Urothelium cell line (cell line): ENCODE results near the gene PHF21A.
A peak's percentile ranks its signal among the peaks of the same experiment; 100 is the strongest.
"Not testable (repeated sequence)": the region's sequence is repeated elsewhere in the genome, so short reads cannot be mapped to it uniquely, and the experiment has no call there.

ENCODE experiments used
- DNase-seq: peaks from one replicate; pipeline ENCODE4 v3.0.0; 2011; ENCODE audit warnings: low spot score, mixed read lengths
- FAIRE-seq: peaks from 2 replicates; lab custom pipeline; 2011; peaks lifted over from hg19 to GRCh38; lab: Jason Lieb, UNC

The PHF21A gene

DNA sequence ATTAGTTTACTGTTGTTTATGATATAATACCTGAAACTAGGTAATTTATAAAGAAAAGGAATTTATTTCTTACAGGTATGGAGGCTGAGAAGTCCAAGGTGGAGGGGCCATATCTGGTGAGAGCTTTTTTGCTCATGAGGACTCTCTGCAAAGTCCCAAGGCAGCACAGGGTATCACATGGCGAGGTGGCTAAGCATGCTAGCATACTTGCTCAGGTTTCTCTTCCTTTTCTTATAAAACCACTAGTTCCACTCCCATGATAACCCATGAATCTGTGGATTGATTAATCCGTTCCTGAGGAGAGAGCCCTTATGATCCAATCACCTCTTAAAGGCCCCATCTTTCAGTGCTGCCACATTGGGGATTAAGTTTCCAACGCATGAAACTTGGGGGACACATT is 82.7 kb downstream of the PHF21A start:
- no peak for DNase-seq
- FAIRE-seq: no peak

GRCh38 chr11:46036969-46037368 is 84.3 kb downstream of the PHF21A start:
- FAIRE-seq (no peak), DNase-seq (no peak)

DNA sequence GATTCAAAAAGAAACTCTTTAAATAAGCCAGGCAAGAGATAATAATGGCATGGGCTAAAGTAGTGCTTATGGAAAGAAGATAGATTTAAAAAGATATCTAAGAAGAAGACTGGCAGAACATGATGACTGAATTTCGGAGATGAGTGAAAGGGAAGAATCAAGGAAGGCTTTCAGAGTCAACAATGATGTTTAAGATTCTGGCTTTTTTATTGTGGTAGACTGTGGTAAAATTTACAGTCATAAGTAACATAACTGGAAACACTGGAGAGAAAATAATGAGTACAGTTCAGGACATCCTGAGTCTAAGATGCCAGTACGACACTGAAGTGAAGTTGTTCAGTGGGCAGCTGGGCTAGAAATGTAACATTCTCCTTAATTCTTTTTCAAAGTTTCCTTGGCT is 85.2 kb downstream of the PHF21A start:
- DNase-seq (no peak), FAIRE-seq (no peak)

DNA sequence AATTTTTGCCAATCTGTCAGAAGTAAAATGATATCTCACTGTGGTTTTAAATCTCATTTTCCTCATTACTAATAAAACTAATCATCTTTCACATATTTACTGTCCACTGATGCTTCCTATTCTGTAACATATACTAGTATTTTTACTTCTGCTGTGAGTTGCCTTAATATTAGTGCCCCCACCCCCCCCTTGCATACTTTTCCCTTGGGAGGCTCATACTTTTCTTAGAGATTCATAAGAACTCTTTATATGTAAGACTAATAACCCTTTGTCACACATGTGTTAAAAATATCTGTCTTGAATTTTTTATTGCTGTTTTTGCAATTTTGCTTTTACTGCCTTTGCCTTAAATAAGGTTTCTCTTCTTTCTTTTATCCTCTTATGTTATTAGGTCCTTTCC is 87.2 kb downstream of the PHF21A start:
- FAIRE-seq (no peak), DNase-seq (no peak)

GRCh38 chr11:46026606-46027293 is 94.5 kb downstream of the PHF21A start:
- no peak for DNase-seq
- FAIRE-seq: no peak

DNA sequence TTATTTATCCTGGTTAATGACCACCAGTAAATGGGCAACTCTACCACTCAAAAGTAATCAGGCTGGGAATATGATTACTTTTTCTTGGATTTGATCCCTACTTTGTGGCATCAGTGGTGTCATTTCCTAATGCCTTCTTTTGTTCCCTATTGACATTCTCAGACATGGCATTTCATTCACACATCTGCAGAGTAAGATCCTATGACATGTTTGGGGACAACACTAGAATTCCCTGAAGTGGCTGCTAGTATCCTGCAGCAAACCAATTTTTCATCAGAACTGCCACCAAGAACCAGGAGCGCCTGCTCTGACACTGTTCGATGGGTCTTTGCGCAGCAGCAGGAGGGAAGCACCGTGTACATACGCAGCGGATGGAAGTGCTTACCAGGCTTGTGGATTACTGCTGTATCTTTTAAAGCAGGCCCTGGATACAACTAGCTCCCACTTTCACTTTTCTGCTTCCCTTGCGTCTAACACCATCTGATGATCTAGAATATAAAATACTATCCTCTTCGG is 101.1 kb downstream of the PHF21A start:
- no peak for FAIRE-seq
- no peak for DNase-seq

DNA sequence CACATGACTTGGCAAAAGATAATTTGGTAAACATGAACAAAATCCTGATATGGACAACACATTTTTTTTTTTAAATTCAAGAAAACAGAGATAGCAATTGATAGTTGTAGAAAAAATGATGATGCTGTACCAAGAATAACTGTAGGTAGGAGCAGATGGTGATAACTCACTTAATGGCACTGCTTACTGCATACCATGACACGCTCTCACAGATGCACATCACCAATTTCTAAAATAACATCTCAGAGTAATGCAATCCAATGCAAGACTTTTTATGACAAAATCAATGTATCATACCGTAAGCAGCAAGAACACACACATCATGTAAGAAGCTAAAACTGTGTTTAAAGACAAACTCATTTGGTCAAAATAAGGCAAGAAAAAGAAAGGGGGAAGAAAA is 102.6 kb downstream of the PHF21A start:
- FAIRE-seq (no peak), DNase-seq (no peak)

GRCh38 chr11:46017341-46017740 is 103.9 kb downstream of the PHF21A start:
- no peak for FAIRE-seq
- no peak for DNase-seq

DNA sequence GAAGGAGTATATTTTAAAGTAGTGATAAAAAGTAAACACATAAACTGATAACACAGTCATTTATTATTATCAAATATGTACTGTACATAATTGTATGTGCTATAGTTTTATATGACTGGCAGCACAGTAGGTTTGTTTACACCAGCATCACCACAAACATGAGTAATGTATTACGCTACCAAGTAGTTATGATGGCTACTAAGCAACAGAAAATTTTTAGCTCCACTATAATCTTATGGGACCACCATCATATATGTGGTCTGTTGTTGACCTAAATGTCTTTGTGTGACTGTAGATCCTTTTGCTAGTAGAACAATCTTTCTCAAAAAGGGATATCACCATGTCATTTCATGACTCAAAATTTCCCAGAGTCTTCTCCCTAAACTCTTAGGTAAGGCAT is 105.3 kb downstream of the PHF21A start:
- no peak for FAIRE-seq
- no peak for DNase-seq

DNA sequence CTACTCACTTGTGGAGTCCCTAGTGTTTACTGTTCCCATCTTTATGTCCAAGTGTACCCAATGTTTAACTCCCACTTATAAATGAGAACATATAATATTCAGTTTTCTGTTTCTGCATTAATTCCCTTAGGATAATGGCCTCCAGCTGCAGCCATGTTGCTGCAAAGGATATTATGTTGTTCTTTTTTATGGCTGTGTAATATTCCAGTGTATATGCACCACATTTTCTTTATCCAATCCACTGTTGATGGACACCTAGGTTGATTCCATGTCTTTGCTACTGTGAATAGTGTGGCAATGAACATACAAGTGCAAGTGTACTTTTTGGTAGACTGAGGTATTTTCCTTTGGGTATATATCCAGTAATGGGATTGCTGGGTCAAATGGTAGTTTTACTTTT is 107.1 kb downstream of the PHF21A start:
- not testable (repeated sequence) for FAIRE-seq, DNase-seq

GRCh38 chr11:46012185-46012584 is 109.1 kb downstream of the PHF21A start:
- no peak for FAIRE-seq
- no peak for DNase-seq

DNA sequence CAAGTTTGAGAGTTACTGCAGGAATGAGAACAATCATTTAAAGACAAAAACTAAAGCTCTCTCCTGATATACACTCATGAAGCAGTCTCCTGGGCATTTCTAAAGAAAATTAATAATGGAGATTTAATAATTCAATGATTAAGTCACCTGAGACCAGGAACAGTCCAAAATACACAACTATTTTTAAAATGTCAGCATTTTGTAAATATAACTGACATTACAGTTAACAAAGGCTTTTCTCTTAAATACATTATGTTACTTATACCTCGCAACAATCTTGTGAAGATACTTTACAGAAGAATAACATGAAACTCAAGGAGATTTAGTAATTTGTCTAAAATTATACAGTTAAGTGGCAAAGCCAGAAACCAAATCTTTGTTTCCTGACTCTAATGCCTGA is 111.2 kb downstream of the PHF21A start:
- DNase-seq (no peak), FAIRE-seq (no peak)

DNA sequence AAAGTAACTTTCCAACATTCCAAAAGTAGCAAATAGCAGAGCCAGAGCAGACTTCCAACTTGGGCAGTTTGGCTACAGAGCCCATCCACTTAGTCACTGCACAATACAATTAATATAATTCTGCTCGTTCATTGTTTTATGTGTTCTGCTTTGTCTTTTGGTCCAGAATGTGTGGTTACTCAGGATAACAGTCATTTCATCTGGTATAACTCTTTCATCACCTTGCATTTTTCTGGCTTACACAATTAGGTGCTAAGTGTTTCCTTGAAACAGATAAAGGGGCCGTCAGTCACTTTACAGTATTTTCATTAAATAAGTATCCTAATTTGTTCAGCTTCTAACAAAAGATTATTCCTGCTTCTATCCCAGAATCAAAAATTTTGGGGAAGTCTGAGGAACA is 111.6 kb downstream of the PHF21A start:
- no peak for FAIRE-seq

GRCh38 chr11:46006418-46007070 is 114.7 kb downstream of the PHF21A start:
- FAIRE-seq (no peak), DNase-seq (peak; percentile 55)

More for the DNA sequence above, 111.6 kb downstream of the PHF21A start:
- DNase-seq: no peak

DNA sequence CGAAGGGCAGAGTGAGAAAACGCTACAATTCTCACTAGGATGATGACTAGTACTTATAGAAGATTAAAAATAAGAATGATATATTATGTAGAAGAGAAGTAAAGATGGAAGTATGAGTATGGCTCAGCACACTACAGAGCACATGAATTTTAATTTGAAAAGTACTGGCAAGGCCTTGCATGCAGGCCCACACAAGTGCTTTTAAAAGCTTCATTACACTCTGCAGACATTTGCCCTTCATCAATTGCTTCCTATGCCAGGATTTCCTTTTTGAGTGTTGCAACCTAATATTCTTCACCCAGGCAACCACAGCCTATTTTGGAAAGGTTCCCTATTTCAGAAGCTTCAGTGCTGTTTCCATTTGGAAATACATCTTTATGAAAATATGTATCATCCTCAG is 117.7 kb downstream of the PHF21A start:
- no peak for DNase-seq
- FAIRE-seq: no peak

DNA sequence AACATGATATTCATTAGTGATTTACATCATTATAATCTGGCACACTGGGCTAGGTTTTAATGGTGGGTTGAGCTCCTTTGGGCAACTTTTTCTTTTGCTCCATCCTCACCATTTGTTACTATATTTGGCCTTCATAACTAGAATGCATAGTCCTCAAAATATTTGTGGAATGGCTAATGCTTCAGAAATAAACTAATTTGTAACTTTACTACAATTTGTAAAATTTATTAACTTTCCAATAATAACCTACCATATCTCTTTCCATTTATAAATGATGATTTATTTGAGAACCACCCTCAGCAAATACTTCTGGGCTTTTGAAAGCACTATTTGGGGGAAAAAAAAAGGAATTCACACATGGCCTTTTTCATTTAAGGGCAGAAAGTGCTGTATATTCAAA is 119.1 kb downstream of the PHF21A start:
- DNase-seq (no peak), FAIRE-seq (no peak)

- FAIRE-seq (no peak), DNase-seq (no peak)
Measured at GRCh38 chr11:46001448-46001914, 119.8 kb downstream of the PHF21A start.

DNA sequence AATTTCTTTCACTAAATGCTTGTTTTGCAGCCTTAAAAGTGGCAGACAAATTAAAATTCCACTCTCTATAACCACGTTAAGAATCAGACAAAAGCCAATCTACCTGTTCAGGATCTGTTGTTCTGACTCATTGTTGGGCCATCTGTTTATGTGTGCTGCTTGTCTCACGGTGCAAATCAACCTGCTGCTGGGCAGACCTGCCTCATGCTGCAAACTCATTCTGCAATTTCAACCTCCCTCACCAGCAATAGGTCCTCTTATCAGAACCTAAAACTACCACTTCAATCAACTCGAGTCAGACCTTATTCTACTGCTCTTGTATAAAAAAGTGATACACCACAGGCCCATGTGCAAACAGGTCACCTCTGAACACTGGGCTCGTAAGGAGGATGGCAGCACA is 123.7 kb downstream of the PHF21A start:
- DNase-seq (no peak), FAIRE-seq (no peak)

GRCh38 chr11:45995342-45995734 is 125.9 kb downstream of the PHF21A start:
- FAIRE-seq (no peak), DNase-seq (no peak)

GRCh38 chr11:45994371-45995341 is 126.6 kb downstream of the PHF21A start:
- FAIRE-seq (no peak), DNase-seq (no peak)

- FAIRE-seq (no peak), DNase-seq (no peak)
Measured at GRCh38 chr11:45993531-45994001, 127.7 kb downstream of the PHF21A start.
